K562 (cell line): ENCODE data around the gene TENT4B. TPM values are rescaled to one million over a fixed set of nuclear protein-coding genes. Genes with fewer than 3 reads are reported as not detected.
A peak's percentile ranks its signal among the peaks of the same experiment; 100 is the strongest.

ENCODE experiments used
- FOS ChIP-seq: IDR thresholded peaks from 3 replicates; pipeline ENCODE4 v1.6.1; 2011; ENCODE audit not compliant: insufficient read length; ENCODE audit errors: extremely low read depth
- HNRNPLL ChIP-seq: fragments of 200-400 bp; formaldehyde crosslinking; IDR thresholded peaks from 2 replicates; pipeline ENCODE4 v1.6.1; 2017; ENCODE audit warnings: low read length, low read depth, mild to moderate bottlenecking; ENCODE audit not compliant: poor library complexity, severe bottlenecking
- POLR2A ChIP-seq: fragments of 450-650 bp; conservative IDR thresholded peaks from 2 replicates; pipeline ENCODE4 v1.6.1; 2016
- ZNF212 ChIP-seq: fragments of 450-650 bp; formaldehyde crosslinking; IDR thresholded peaks from 2 replicates; pipeline ENCODE4 v1.4.0; 2020; ENCODE audit warnings: mild to moderate bottlenecking
- polyA plus RNA-seq, 8 experiments: library from polyadenylated mRNA; depleted of rRNA in 4 of 8; stranded (reverse) in 5 of 8; unstranded in 3 of 8; fragments of >200 nt; fragmentation: Nextera tagmentation in 2 of 8; fragmentation: Illumina TruSeq in 1 of 8; extraction: Ambion mirVana in 2 of 8; extraction: Trizol in 1 of 8; gene quantifications; 2 replicates each; pipeline versions ENCODE4 v1.2.1 to v1.2.3, GENCODE V29; 2011 to 2014; ENCODE audit warnings: inconsistent platforms in 1 of 8, missing spikeins in 1 of 8
- total RNA-seq, 7 experiments: library from RNA; depleted of rRNA in 6 of 7; stranded (reverse); fragments of >200 nt in 6 of 7; fragmentation: Illumina TruSeq in 2 of 7; extraction: Trizol in 2 of 7; gene quantifications; 2 replicates each; pipeline versions ENCODE4 v1.2.1 to v1.2.3, GENCODE V29; 2011 to 2021; ENCODE audit warnings: low replicate concordance in 1 of 7
- TF ChIP-seq, protein P1 (sequence below), 2 experiments: fragments of 450-650 bp; formaldehyde crosslinking in 1 of 2; IDR thresholded peaks; 2 replicates each; pipeline versions ENCODE4 v1.4.0 to v1.6.1; 2014 to 2020; ENCODE audit warnings: mild to moderate bottlenecking in 2 of 2, borderline replicate concordance in 1 of 2, low read depth in 1 of 2
- TF ChIP-seq, protein P2 (sequence below): fragments of 450-650 bp; IDR thresholded peaks from 2 replicates; pipeline ENCODE4 v1.6.1; 2016
- TF ChIP-seq, protein P3 (sequence below), 3 experiments: fragments of 200-800 bp in 1 of 3; sonication (Bioruptor generic) in 1 of 3; sonication (generic) in 1 of 3; formaldehyde crosslinking in 1 of 3; IDR thresholded peaks; 2 replicates each; pipeline versions ENCODE4 v1.6.1 to v1.8.0; 2016 to 2022; ENCODE audit warnings: mild to moderate bottlenecking in 2 of 3, missing compliant biosample characterization in 2 of 3, missing genetic modification characterization in 2 of 3, missing genetic modification reagents in 1 of 3

Gene TENT4B
- total and polyA plus RNA-seq, 9 of the 15 experiments (the other 6 are each of a cell fraction or from before 2014, with no cell fraction given) = 5.2 to 8.4 (median 7.0) TPM

DNA sequence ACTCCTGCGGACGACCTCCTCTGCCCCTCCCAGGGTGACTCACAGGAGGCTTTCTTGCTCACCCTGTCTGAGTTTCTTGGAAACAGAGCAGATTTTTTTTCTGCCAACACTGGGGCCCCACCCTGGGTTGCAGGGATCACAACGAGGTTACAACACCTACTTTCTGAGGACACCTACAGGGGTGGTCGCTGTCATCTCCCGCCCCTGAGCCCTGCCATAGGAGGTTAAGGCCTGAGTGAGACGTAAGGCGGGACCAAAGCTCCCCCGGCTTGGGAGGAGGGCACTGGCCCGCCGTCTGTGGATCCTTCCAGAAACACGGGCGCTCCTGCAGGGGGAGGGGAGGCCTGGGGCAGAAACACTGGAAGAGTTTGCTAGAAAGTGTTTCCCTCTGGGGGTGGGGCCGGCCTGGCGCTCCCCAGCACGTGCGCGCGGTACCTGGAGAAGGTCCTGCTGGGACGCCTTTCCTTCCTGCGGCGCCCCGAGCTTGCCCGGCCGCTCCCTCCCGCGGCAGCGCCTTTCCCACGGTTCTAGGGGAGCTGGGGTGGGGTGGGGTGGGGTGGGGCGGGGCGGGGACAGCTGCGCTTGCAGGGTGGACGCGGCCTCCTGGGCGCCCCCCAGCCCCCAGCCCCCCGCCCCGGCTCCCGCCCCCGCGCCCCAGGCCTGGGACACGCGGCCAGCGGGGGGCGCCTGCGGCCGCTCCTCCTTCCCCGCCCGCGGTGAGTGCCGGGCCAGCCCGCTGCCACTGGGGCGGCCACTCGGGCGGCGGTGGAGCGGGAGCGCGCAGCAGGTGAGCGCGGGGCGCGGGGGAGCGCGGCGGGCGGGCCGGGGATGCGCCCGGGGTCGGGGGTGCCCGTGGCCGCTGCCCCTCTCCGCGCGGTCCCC lies 92.6 kb downstream of the TENT4B start (continued):
- TF ChIP-seq, protein P1, sequence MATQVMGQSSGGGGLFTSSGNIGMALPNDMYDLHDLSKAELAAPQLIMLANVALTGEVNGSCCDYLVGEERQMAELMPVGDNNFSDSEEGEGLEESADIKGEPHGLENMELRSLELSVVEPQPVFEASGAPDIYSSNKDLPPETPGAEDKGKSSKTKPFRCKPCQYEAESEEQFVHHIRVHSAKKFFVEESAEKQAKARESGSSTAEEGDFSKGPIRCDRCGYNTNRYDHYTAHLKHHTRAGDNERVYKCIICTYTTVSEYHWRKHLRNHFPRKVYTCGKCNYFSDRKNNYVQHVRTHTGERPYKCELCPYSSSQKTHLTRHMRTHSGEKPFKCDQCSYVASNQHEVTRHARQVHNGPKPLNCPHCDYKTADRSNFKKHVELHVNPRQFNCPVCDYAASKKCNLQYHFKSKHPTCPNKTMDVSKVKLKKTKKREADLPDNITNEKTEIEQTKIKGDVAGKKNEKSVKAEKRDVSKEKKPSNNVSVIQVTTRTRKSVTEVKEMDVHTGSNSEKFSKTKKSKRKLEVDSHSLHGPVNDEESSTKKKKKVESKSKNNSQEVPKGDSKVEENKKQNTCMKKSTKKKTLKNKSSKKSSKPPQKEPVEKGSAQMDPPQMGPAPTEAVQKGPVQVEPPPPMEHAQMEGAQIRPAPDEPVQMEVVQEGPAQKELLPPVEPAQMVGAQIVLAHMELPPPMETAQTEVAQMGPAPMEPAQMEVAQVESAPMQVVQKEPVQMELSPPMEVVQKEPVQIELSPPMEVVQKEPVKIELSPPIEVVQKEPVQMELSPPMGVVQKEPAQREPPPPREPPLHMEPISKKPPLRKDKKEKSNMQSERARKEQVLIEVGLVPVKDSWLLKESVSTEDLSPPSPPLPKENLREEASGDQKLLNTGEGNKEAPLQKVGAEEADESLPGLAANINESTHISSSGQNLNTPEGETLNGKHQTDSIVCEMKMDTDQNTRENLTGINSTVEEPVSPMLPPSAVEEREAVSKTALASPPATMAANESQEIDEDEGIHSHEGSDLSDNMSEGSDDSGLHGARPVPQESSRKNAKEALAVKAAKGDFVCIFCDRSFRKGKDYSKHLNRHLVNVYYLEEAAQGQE (IDR thresholded peaks at IDR 0.05; ENCODE audit: borderline replicate concordance) = no peak
- TF ChIP-seq, protein P1 (CRISPR knock-in tag; IDR thresholded peaks at IDR 0.05; ENCODE audit: low read depth) = no peak
- TF ChIP-seq POLR2A (peak; percentile 60), FOS (peak; percentile 43), HNRNPLL (peak; percentile 7), ZNF212 (CRISPR knock-in tag) (no peak)
- TF ChIP-seq, protein P2, sequence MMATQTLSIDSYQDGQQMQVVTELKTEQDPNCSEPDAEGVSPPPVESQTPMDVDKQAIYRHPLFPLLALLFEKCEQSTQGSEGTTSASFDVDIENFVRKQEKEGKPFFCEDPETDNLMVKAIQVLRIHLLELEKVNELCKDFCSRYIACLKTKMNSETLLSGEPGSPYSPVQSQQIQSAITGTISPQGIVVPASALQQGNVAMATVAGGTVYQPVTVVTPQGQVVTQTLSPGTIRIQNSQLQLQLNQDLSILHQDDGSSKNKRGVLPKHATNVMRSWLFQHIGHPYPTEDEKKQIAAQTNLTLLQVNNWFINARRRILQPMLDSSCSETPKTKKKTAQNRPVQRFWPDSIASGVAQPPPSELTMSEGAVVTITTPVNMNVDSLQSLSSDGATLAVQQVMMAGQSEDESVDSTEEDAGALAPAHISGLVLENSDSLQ = peak; percentile 84
- TF ChIP-seq, protein P3, sequence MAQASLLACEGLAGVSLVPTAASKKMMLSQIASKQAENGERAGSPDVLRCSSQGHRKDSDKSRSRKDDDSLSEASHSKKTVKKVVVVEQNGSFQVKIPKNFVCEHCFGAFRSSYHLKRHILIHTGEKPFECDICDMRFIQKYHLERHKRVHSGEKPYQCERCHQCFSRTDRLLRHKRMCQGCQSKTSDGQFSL (CRISPR knock-in tag; IDR thresholded peaks at IDR 0.05) = peak; percentile 69
- TF ChIP-seq, protein P3 (tag; IDR thresholded peaks at IDR 0.05) = peak in 1 of 2 experiments; percentile 48; a peak in 1 of 4 replicates
